Smooth muscle cell (in vitro differentiated cells): Measurements from ENCODE around the gene MYO6. TPM values are rescaled to one million over a fixed set of nuclear protein-coding genes. Genes with fewer than 3 reads are reported as not detected.

Source experiments
- DNase-seq: peaks from one replicate; lab custom pipeline; 2025; ENCODE audit not compliant: unreplicated experiment; lab: John Stamatoyannopoulos, UW
- H2AFZ ChIP-seq: fragments of 200-600 bp; sonication (generic); 2 replicates; pipeline ENCODE4 v1.6.0; 2016; ENCODE audit warnings: antibody characterized with exemption, low read depth, mild to moderate bottlenecking
- H3F3A ChIP-seq: fragments of 200-600 bp; sonication (generic); 2 replicates; pipeline ENCODE4 v1.6.0; 2017; ENCODE audit warnings: antibody characterized with exemption, low read depth
- H3K27ac ChIP-seq: fragments of 200-600 bp; sonication (generic); 2 replicates; pipeline ENCODE4 v1.5.1; 2016; ENCODE audit warnings: low read depth, mild to moderate bottlenecking
- H3K27me3 ChIP-seq: fragments of 200-600 bp; sonication (generic); 2 replicates; pipeline ENCODE4 v1.6.1; 2016; ENCODE audit warnings: low read depth, mild to moderate bottlenecking
- H3K36me3 ChIP-seq: fragments of 200-600 bp; sonication (generic); 2 replicates; pipeline ENCODE4 v1.5.1; 2016; ENCODE audit warnings: low read depth
- H3K4me1 ChIP-seq: fragments of 200-600 bp; sonication (generic); 2 replicates; pipeline ENCODE4 v1.5.1; 2016; ENCODE audit warnings: low read depth
- H3K4me2 ChIP-seq: fragments of 200-600 bp; sonication (generic); 2 replicates; pipeline ENCODE4 v1.6.0; 2016; ENCODE audit warnings: mild to moderate bottlenecking
- H3K4me3 ChIP-seq: fragments of 200-600 bp; sonication (generic); 2 replicates; pipeline ENCODE4 v1.5.1; 2016; ENCODE audit warnings: mild to moderate bottlenecking
- H3K79me2 ChIP-seq: fragments of 200-600 bp; sonication (generic); 2 replicates; pipeline ENCODE4 v1.6.0; 2016; ENCODE audit warnings: low read depth, mild to moderate bottlenecking
- H3K9ac ChIP-seq: fragments of 200-600 bp; sonication (generic); 2 replicates; pipeline ENCODE4 v1.6.0; 2016; ENCODE audit warnings: low read depth
- H3K9me3 ChIP-seq: fragments of 200-600 bp; sonication (generic); replicated peaks from 2 replicates; pipeline ENCODE4 v1.5.1; 2016; ENCODE audit warnings: low read depth
- H4K20me1 ChIP-seq: fragments of 200-600 bp; sonication (generic); 2 replicates; pipeline ENCODE4 v1.6.0; 2016; ENCODE audit warnings: low read depth
- WGBS: methylation state at CpG from one replicate; pipeline ENCODE4 v1.1.7; 2016; ENCODE audit warnings: low lambda C conversion rate; 5-methylcytosine and 5-hydroxymethylcytosine counted together
- polyA plus RNA-seq: library from polyadenylated mRNA; unstranded; fragments of >200 nt; fragmentation: Nextera tagmentation; extraction: Ambion mirVana; gene quantifications from 2 replicates; pipeline ENCODE4 v1.2.1, GENCODE V29; 2016
- total RNA-seq: library from RNA; depleted of rRNA; stranded (reverse); fragments of >200 nt; gene quantifications from 2 replicates; pipeline ENCODE4 v1.2.3, GENCODE V29; 2014
- TF ChIP-seq, protein P1 (sequence below): fragments of 200-600 bp; sonication (generic); IDR thresholded peaks from 2 replicates; pipeline ENCODE4 v1.5.1; 2017; ENCODE audit warnings: borderline replicate concordance, mild to moderate bottlenecking, antibody characterized with exemption; ENCODE audit not compliant: insufficient read depth, poor library complexity, severe bottlenecking

The MYO6 gene
- total and polyA plus RNA-seq, 2 experiments from 2014 or later: 10.6 to 22.1 TPM

GRCh38 chr6:75813476-75814250, 64.6 kb downstream of the MYO6 start:
- Histone ChIP-seq H3K4me3 (no peak overlapping the region), H3K9me3 (no peaks in the 10 kb centered on the region), H3K27me3 (no peaks in the 10 kb centered on the region), H3K4me2 (no peak overlapping the region), H3K79me2 (no peaks in the 10 kb centered on the region), H3K4me1 (no peaks in the 10 kb centered on the region), H2AFZ (no peak overlapping the region), H3K9ac (no peak overlapping the region), H4K20me1 (peaks cover 4% of the 10 kb centered on the region), H3F3A (no peaks in the 10 kb centered on the region), H3K27ac (peak overlapping the region; percentile 30), H3K36me3 (no peaks in the 10 kb centered on the region)
- 78% methylated on average over 8 of the region's 8 CpGs for WGBS
- TF ChIP-seq, protein P1, sequence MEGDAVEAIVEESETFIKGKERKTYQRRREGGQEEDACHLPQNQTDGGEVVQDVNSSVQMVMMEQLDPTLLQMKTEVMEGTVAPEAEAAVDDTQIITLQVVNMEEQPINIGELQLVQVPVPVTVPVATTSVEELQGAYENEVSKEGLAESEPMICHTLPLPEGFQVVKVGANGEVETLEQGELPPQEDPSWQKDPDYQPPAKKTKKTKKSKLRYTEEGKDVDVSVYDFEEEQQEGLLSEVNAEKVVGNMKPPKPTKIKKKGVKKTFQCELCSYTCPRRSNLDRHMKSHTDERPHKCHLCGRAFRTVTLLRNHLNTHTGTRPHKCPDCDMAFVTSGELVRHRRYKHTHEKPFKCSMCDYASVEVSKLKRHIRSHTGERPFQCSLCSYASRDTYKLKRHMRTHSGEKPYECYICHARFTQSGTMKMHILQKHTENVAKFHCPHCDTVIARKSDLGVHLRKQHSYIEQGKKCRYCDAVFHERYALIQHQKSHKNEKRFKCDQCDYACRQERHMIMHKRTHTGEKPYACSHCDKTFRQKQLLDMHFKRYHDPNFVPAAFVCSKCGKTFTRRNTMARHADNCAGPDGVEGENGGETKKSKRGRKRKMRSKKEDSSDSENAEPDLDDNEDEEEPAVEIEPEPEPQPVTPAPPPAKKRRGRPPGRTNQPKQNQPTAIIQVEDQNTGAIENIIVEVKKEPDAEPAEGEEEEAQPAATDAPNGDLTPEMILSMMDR: no peak
- no peak for DNase-seq

- Histone ChIP-seq H2AFZ (no peak overlapping the region), H3K9me3 (no peaks in the 10 kb centered on the region), H3F3A (no peaks in the 10 kb centered on the region), H3K79me2 (no peaks in the 10 kb centered on the region), H4K20me1 (peaks cover 4% of the 10 kb centered on the region), H3K36me3 (no peaks in the 10 kb centered on the region), H3K4me2 (no peak overlapping the region), H3K27me3 (no peaks in the 10 kb centered on the region), H3K9ac (no peak overlapping the region), H3K4me3 (no peak overlapping the region), H3K27ac (no peak overlapping the region), H3K4me1 (no peaks in the 10 kb centered on the region)
- WGBS: 97% methylated on average over 1 of the region's 1 CpG
- no peak for DNase-seq
- TF ChIP-seq, protein P1: no peak
Measured at GRCh38 chr6:75815756-75816155, 66.7 kb downstream of the MYO6 start.

GRCh38 chr6:75818098-75818855, 69.2 kb downstream of the MYO6 start:
- Histone ChIP-seq H3K36me3 (no peaks in the 10 kb centered on the region), H3K4me2 (peak overlapping the region; percentile 18), H4K20me1 (peaks cover 4% of the 10 kb centered on the region), H3K79me2 (no peaks in the 10 kb centered on the region), H3K4me3 (no peak overlapping the region), H2AFZ (no peak overlapping the region), H3K9me3 (no peaks in the 10 kb centered on the region), H3F3A (no peaks in the 10 kb centered on the region), H3K4me1 (no peaks in the 10 kb centered on the region), H3K27ac (peak overlapping the region; percentile 24), H3K9ac (no peak overlapping the region), H3K27me3 (no peaks in the 10 kb centered on the region)
- TF ChIP-seq, protein P1: no peak
- 63% methylated on average over 1 of the region's 1 CpG for WGBS
- no peak for DNase-seq
